Neural cell (in vitro differentiated cells): ENCODE results near the gene ENTPD2.

ENCODE experiments used
- CTCF ChIP-seq: fragments of 450-650 bp; IDR thresholded peaks from 2 replicates; pipeline ENCODE4 v1.5.1; 2014; ENCODE audit warnings: antibody characterized with exemption, mild to moderate bottlenecking, moderate library complexity; ENCODE audit not compliant: poor library complexity, severe bottlenecking
- MXI1 ChIP-seq: fragments of 450-650 bp; conservative IDR thresholded peaks from 2 replicates; pipeline ENCODE4 v1.6.1; 2014; ENCODE audit warnings: antibody characterized with exemption, mild to moderate bottlenecking; ENCODE audit not compliant: poor library complexity, severe bottlenecking
- RAD21 ChIP-seq: fragments of 450-650 bp; conservative IDR thresholded peaks from 2 replicates; pipeline ENCODE4 v1.6.1; 2014; ENCODE audit warnings: antibody characterized with exemption, mild to moderate bottlenecking, moderate library complexity
- SMC3 ChIP-seq: fragments of 450-650 bp; conservative IDR thresholded peaks from 2 replicates; pipeline ENCODE4 v1.6.1; 2014; ENCODE audit warnings: antibody characterized with exemption, mild to moderate bottlenecking, moderate library complexity; ENCODE audit not compliant: poor library complexity
- TAF1 ChIP-seq: IDR thresholded peaks from 2 replicates; pipeline ENCODE4 v1.6.1; 2012; ENCODE audit warnings: low read depth

GRCh38 chr9:137017071-137017470, 36.8 kb downstream of the ENTPD2 start:
- TF ChIP-seq SMC3 (no peak), RAD21 (no peak), CTCF (no peak), MXI1 (no peak), TAF1 (no peak)
